Kidney (tissue), 14 donors: ENCODE measurements around the gene BLCAP. TPM values are rescaled to one million over a fixed set of nuclear protein-coding genes. Genes with fewer than 3 reads are reported as not detected.

Experiments
- DNase-seq, 5 donors: peaks; one replicate each; pipeline ENCODE4 v3.0.0-alpha.2; 2013 to 2020
- FAIRE-seq: peaks from 2 replicates; lab custom pipeline; 2012; peaks lifted over from hg19 to GRCh38; lab: Jason Lieb, UNC
- H3K27ac ChIP-seq, 2 donors: one replicate each; pipeline ENCODE4 v1.7.0; 2013; ENCODE audit warnings: low read depth in 2 of 2, low read length in 2 of 2, inconsistent platforms in 1 of 2
- H3K27me3 ChIP-seq: one replicate; pipeline ENCODE4 v1.7.1; 2013; ENCODE audit warnings: low read length, inconsistent platforms; ENCODE audit not compliant: control insufficient read depth, insufficient read depth
- H3K36me3 ChIP-seq, 3 donors: one replicate each; pipeline versions ENCODE4 v1.7.0 to v1.7.1; 2013; ENCODE audit warnings: low read length in 3 of 3, control low read depth in 1 of 3, inconsistent platforms in 1 of 3; ENCODE audit not compliant: insufficient read depth in 3 of 3, control insufficient read depth in 2 of 3
- H3K4me1 ChIP-seq, 3 donors: one replicate each; pipeline versions ENCODE4 v1.7.0 to v1.7.1; 2013; ENCODE audit warnings: low read length in 3 of 3, inconsistent platforms in 1 of 3, low read depth in 1 of 3; ENCODE audit not compliant: control insufficient read depth in 2 of 3, insufficient read depth in 2 of 3
- H3K4me3 ChIP-seq, 3 donors: one replicate each; pipeline versions ENCODE4 v1.7.0 to v1.8.1; 2013; ENCODE audit warnings: low read length in 3 of 3, control low read depth in 1 of 3, inconsistent platforms in 1 of 3
- H3K9ac ChIP-seq, 3 donors: one replicate each; pipeline versions ENCODE4 v1.7.0 to v1.7.1; 2013; ENCODE audit warnings: low read length in 3 of 3, control low read depth in 1 of 3, inconsistent platforms in 1 of 3
- H3K9me3 ChIP-seq, 3 donors: one replicate each; pipeline versions ENCODE4 v1.7.0 to v1.7.1; 2013; ENCODE audit warnings: low read length in 3 of 3, control low read depth in 1 of 3, inconsistent platforms in 1 of 3; ENCODE audit not compliant: control insufficient read depth in 2 of 3, insufficient read depth in 1 of 3
- CTCF ChIP-seq: IDR thresholded peaks from 3 replicates; pipeline ENCODE4 v1.5.1; 2012; ENCODE audit warnings: mild to moderate bottlenecking, moderate library complexity, borderline replicate concordance; ENCODE audit not compliant: insufficient read depth; ENCODE audit errors: extremely low read depth
- intact Hi-C: fragments of 100-400 bp; cut with DNase I; formaldehyde crosslinking; loops from one replicate; pipeline ENCODE4 v1.11.1; 2022
- polyA plus RNA-seq: library from polyadenylated mRNA; stranded (reverse); fragments of 350-450 nt; fragmentation: Illumina TruSeq; extraction: RNeasy Lipid Tissue Mini Kit (QIAGEN cat#74804); gene quantifications from one replicate; pipeline ENCODE4 v1.2.3, GENCODE V29; 2014; ENCODE audit warnings: low read depth, low replicate concordance; ENCODE audit not compliant: insufficient read depth
- total RNA-seq: library from RNA; stranded (reverse); fragmentation: NEBNext Ultra II Directional; extraction: Animal tissue kit (Norgen Biotek cat#: 25700); gene quantifications from one replicate; pipeline ENCODE4 v1.2.1, GENCODE V29; 2021
- donor health status: control.
- donor health status: control.
- donor health status: control.
- donor health status: control.
- donor health status: control.
- donor health status: DM: yes; HTN: yes; CAD: no.
- donor health status: Normal renal cell carcinoma (clear cell type).

BLCAP gene
- total and polyA plus RNA-seq, 2 donors from 2014 or later: 76.1 to 106 TPM

- Histone ChIP-seq H3K36me3 (no peaks in the 10 kb centered on the region), H3K4me3 (no peak overlapping the region), H3K9ac (no peak overlapping the region), H3K27ac (no peak overlapping the region), H3K27me3 (no peaks in the 10 kb centered on the region), H3K9me3 (no peaks in the 10 kb centered on the region), H3K4me1 (no peaks in the 10 kb centered on the region)
- TF ChIP-seq CTCF: no peak
- DNase-seq: peak in 1 of 5 donors; percentile 27
- no peak for FAIRE-seq
- intact Hi-C loops: no loop called here
Measured at GRCh38 chr20:37501940-37502339, 25.7 kb downstream of the BLCAP start.

- no peak overlapping the region for H3K9ac ChIP-seq
- no peak overlapping the region for H3K4me3 ChIP-seq
- no peaks in the 10 kb centered on the region for H3K4me1 ChIP-seq
- no peak overlapping the region for H3K27ac ChIP-seq
- H3K36me3 ChIP-seq: no peaks in the 10 kb centered on the region
- no peaks in the 10 kb centered on the region for H3K9me3 ChIP-seq
- peak in 1 of 5 donors; percentile 12 for DNase-seq
- no peak for TF ChIP-seq CTCF
- FAIRE-seq: no peak
- H3K27me3 ChIP-seq: no peaks in the 10 kb centered on the region
- intact Hi-C loops: no loop called here
Measured at GRCh38 chr20:37500311-37500710, 27.4 kb downstream of the BLCAP start.

GRCh38 chr20:37498066-37498665 is 29.5 kb downstream of the BLCAP start:
- intact Hi-C loops: no loop called here
- Histone ChIP-seq H3K9me3 (no peaks in the 10 kb centered on the region), H3K4me3 (no peak overlapping the region), H3K27ac (no peak overlapping the region), H3K27me3 (no peaks in the 10 kb centered on the region), H3K36me3 (peaks cover 0 to 2% (median 0%) of the 10 kb centered on the region in 3 donors), H3K9ac (no peak overlapping the region), H3K4me1 (no peaks in the 10 kb centered on the region)
- FAIRE-seq (no peak), DNase-seq (no peak)
- no peak for TF ChIP-seq CTCF

- no peaks in the 10 kb centered on the region for H3K27me3 ChIP-seq
- DNase-seq (peak in 1 of 5 donors; percentile 22), FAIRE-seq (no peak)
- H3K4me3 ChIP-seq: no peak overlapping the region
- intact Hi-C loops: no loop called here
- H3K4me1 ChIP-seq: no peaks in the 10 kb centered on the region
- TF ChIP-seq CTCF: no peak
- H3K27ac ChIP-seq: no peak overlapping the region
- no peak overlapping the region for H3K9ac ChIP-seq
- no peaks in the 10 kb centered on the region for H3K9me3 ChIP-seq
- peaks cover 0 to 2% (median 0%) of the 10 kb centered on the region in 3 donors for H3K36me3 ChIP-seq
Measured at GRCh38 chr20:37494796-37495195, 32.9 kb downstream of the BLCAP start.
